MM.1S (cell line): Measurements from ENCODE around the gene G6PC1.

Source experiments
- DNase-seq: peaks from one replicate; pipeline ENCODE4 v3.0.0-alpha.2; 2015
- H2AFZ ChIP-seq: fragments of 300-600 bp; sonication (generic); 2 replicates; pipeline ENCODE4 v1.6.0; 2016; ENCODE audit warnings: antibody characterized with exemption, low read length
- H3F3A ChIP-seq: fragments of 300-600 bp; sonication (generic); 2 replicates; pipeline ENCODE4 v1.6.1; 2016; ENCODE audit warnings: mild to moderate bottlenecking, antibody characterized with exemption, low read length, moderate library complexity, mixed read lengths; ENCODE audit not compliant: insufficient read depth
- H3K27ac ChIP-seq: fragments of 300-600 bp; sonication (generic); 2 replicates; pipeline ENCODE4 v1.5.1; 2016; ENCODE audit warnings: mild to moderate bottlenecking, low read length
- H3K27me3 ChIP-seq: fragments of 300-600 bp; sonication (generic); replicated peaks from 2 replicates; pipeline ENCODE4 v1.6.0; 2016; ENCODE audit warnings: low read length; ENCODE audit not compliant: insufficient read depth
- H3K36me3 ChIP-seq: fragments of 300-600 bp; sonication (generic); replicated peaks from 2 replicates; pipeline ENCODE4 v1.6.1; 2016; ENCODE audit warnings: mild to moderate bottlenecking, low read length, mixed read lengths; ENCODE audit not compliant: insufficient read depth
- H3K4me1 ChIP-seq: fragments of 300-600 bp; sonication (generic); 2 replicates; pipeline ENCODE4 v1.6.1; 2016; ENCODE audit warnings: low read length, mixed read lengths
- H3K4me2 ChIP-seq: fragments of 300-600 bp; sonication (generic); 2 replicates; pipeline ENCODE4 v1.6.0; 2016; ENCODE audit warnings: low read depth, low read length
- H3K4me3 ChIP-seq: fragments of 300-600 bp; sonication (generic); 2 replicates; pipeline ENCODE4 v1.5.1; 2016; ENCODE audit warnings: low read length, mixed read lengths
- H3K79me2 ChIP-seq: fragments of 300-600 bp; sonication (generic); 2 replicates; pipeline ENCODE4 v1.6.1; 2016; ENCODE audit warnings: mixed run types, low read length, mixed read lengths
- H3K9ac ChIP-seq: fragments of 300-600 bp; sonication (generic); 2 replicates; pipeline ENCODE4 v1.6.1; 2016; ENCODE audit warnings: low read length, mixed read lengths
- H3K9me2 ChIP-seq: fragments of 300-600 bp; sonication (generic); replicated peaks from 2 replicates; pipeline ENCODE4 v1.6.1; 2016; ENCODE audit warnings: mild to moderate bottlenecking, low read length, mixed read lengths; ENCODE audit not compliant: insufficient read depth
- H3K9me3 ChIP-seq: fragments of 300-600 bp; sonication (generic); replicated peaks from 2 replicates; pipeline ENCODE4 v1.6.1; 2016; ENCODE audit warnings: mild to moderate bottlenecking, low read length, mixed read lengths; ENCODE audit not compliant: insufficient read depth
- H4K20me1 ChIP-seq: fragments of 300-600 bp; sonication (generic); 2 replicates; pipeline ENCODE4 v1.6.1; 2016; ENCODE audit warnings: mild to moderate bottlenecking, low read length, moderate library complexity, mixed read lengths; ENCODE audit not compliant: insufficient read depth
- EZH2 ChIP-seq: fragments of 300-600 bp; sonication (generic); optimal IDR thresholded peaks from 2 replicates; pipeline ENCODE3; 2017; ENCODE audit warnings: low read depth, mild to moderate bottlenecking, antibody characterized with exemption, low read length, mixed read lengths
- EZH2phosphoT487 ChIP-seq: fragments of 300-600 bp; sonication (generic); IDR thresholded peaks from 2 replicates; pipeline ENCODE4 v1.6.1; 2018; ENCODE audit warnings: antibody characterized with exemption, low read length
- TF ChIP-seq, protein P1 (sequence below): fragments of 300-600 bp; sonication (generic); IDR thresholded peaks from 2 replicates; pipeline ENCODE4 v1.5.1; 2016; ENCODE audit warnings: antibody characterized with exemption, low read length, mixed read lengths

The G6PC1 gene

DNA sequence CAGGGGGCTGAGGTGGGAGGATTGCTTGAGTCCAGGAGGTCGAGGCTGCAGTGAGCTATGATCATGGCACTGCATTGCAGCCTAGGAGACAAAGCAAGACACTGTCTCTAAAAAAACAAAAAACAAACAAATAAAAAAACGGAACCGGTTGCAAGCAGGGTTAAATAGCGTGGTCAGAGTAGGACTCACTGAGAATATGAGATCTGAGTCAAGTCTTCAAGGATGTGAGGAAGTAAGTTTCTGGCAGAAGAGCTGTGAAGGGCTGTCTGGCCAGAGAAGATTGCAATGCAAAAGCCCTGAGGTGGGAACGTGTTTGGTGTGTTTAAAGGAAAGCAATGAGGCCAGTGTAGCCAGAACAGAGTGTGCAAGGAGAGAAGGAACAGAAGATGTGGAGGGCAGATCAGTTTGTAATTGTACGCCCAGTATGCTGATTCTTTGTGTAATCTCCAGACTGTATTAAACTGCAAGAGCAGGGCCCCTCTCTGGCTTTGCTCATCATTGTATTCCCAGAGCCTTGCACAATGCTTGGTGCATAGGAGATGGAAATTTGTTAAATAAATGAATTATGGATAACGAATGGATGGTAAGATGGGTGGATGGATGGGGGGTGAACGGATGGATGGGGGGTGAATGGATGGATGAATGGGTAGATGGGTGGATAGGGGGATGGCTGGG is 6.3 kb downstream of the G6PC1 start:
- Histone ChIP-seq H2AFZ (no peak overlapping the region), H3K9me3 (no peaks in the 10 kb centered on the region), H3K27me3 (no peaks in the 10 kb centered on the region), H3F3A (peaks cover 4% of the 10 kb centered on the region; the same call in 1 of the 2 replicates), H3K4me2 (no peak overlapping the region), H4K20me1 (no peaks in the 10 kb centered on the region), H3K4me3 (no peak overlapping the region), H3K9me2 (no peaks in the 10 kb centered on the region), H3K9ac (no peak overlapping the region), H3K27ac (no peak overlapping the region), H3K4me1 (peaks cover 8% of the 10 kb centered on the region), H3K79me2 (no peaks in the 10 kb centered on the region), H3K36me3 (no peaks in the 10 kb centered on the region)
- no peak for DNase-seq
- TF ChIP-seq EZH2phosphoT487 (no peak), EZH2 (no peak)
- TF ChIP-seq, protein P1, sequence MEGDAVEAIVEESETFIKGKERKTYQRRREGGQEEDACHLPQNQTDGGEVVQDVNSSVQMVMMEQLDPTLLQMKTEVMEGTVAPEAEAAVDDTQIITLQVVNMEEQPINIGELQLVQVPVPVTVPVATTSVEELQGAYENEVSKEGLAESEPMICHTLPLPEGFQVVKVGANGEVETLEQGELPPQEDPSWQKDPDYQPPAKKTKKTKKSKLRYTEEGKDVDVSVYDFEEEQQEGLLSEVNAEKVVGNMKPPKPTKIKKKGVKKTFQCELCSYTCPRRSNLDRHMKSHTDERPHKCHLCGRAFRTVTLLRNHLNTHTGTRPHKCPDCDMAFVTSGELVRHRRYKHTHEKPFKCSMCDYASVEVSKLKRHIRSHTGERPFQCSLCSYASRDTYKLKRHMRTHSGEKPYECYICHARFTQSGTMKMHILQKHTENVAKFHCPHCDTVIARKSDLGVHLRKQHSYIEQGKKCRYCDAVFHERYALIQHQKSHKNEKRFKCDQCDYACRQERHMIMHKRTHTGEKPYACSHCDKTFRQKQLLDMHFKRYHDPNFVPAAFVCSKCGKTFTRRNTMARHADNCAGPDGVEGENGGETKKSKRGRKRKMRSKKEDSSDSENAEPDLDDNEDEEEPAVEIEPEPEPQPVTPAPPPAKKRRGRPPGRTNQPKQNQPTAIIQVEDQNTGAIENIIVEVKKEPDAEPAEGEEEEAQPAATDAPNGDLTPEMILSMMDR, result no peak

DNA sequence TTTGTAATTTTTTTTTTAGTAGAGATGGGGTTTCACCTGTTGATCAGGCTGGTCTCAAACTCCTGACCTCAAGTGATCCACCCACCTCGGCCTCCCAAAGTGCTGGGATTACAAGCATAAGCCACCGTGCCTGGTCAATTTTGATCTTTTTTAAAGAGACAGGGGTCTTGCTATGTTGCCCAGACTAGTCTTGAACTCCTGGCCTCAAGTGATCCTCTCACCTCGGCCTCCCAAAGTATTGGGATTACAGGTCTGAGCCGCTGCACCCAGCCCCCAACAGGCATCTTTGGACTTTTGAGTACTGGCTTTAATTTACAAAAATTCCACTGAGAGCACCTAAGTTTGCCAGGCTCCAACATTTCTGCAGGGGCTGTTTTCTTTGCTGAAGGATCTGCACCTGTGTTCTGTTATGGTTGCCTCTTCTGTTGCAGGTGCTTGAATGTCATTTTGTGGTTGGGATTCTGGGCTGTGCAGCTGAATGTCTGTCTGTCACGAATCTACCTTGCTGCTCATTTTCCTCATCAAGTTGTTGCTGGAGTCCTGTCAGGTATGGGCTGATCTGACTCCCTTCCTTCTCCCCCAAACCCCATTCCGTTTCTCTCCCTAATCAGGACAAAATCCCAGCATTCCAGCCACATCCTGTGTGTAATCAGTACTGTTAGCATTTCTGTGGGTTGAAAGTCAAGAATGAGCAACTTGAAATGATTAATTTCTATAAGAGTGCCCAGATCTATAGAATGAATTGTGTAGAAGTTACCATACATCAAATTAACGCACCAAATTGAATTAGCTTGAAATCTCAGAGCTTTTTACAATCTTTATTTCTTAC is 8.5 kb downstream of the G6PC1 start:
- Histone ChIP-seq H3K9ac (no peak overlapping the region), H3K4me3 (no peak overlapping the region), H3K9me2 (no peaks in the 10 kb centered on the region), H3K79me2 (no peaks in the 10 kb centered on the region), H3K4me2 (peak overlapping the region; percentile 33; the same call in 1 of the 2 replicates), H3K4me1 (peaks cover 8% of the 10 kb centered on the region), H3K36me3 (no peaks in the 10 kb centered on the region), H3F3A (peaks cover 4% of the 10 kb centered on the region; the same call in 1 of the 2 replicates), H3K27ac (peak overlapping the region; percentile 28; the same call in 1 of the 2 replicates), H3K27me3 (no peaks in the 10 kb centered on the region), H3K9me3 (no peaks in the 10 kb centered on the region), H4K20me1 (no peaks in the 10 kb centered on the region), H2AFZ (0 out of 2 replicates have a peak overlapping the region, but pooled peaks have one; percentile 14)
- TF ChIP-seq, protein P1, result no peak
- TF ChIP-seq EZH2phosphoT487, result no peak
- TF ChIP-seq EZH2, result no peak
- peak; percentile 49 for DNase-seq

DNA sequence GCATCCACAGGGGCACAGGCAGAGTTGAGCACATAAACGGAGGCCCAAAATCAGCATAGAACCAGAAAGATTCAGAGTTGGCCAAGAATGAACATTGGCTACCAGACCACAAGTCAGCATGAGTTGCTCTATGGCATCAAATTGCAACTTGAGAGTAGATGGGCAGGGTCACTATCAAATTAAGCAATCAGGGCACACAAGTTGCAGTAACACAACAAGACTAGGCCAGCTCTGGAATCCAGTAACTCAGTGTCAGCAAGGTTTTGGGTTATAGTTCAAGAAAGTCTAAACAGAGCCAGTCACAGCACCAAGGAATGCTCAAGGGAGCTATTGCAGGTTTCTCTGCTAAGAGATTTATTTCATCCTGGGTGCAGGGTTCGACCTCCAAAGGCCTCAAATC is 12.9 kb downstream of the G6PC1 start:
- no peaks in the 10 kb centered on the region for H3K27me3 ChIP-seq
- no peak overlapping the region for H3K4me2 ChIP-seq
- no peaks in the 10 kb centered on the region for H3K9me2 ChIP-seq
- DNase-seq, result no peak
- no peak overlapping the region for H3K27ac ChIP-seq
- no peaks in the 10 kb centered on the region for H3K36me3 ChIP-seq
- no peak overlapping the region for H3K4me3 ChIP-seq
- H2AFZ ChIP-seq, result no peak overlapping the region
- TF ChIP-seq, protein P1, result no peak
- no peak for TF ChIP-seq EZH2
- H4K20me1 ChIP-seq, result no peaks in the 10 kb centered on the region
- H3K9me3 ChIP-seq, result no peaks in the 10 kb centered on the region
- H3F3A ChIP-seq, result peaks cover 4% of the 10 kb centered on the region; the same call in 1 of the 2 replicates
- H3K4me1 ChIP-seq, result peaks cover 8% of the 10 kb centered on the region
- no peak overlapping the region for H3K9ac ChIP-seq
- no peaks in the 10 kb centered on the region for H3K79me2 ChIP-seq
